K562 (cell line): Measurements from ENCODE around the gene LITAF. TPM values are rescaled to one million over a fixed set of nuclear protein-coding genes. Genes with fewer than 3 reads are reported as not detected.

ENCODE experiments used
- ATAC-seq: fragments of 200-7000 bp; cut with Tn5 transposase; 3 replicates; pipeline ENCODE4 v1.9.1; 2020; ENCODE audit warnings: moderate library complexity
- BruUV-seq: library from RNA; stranded (reverse); fragments of 400-500 nt; replicated peaks from 2 replicates; lab custom pipeline; 2021; lab: Mats Ljungman, UMichigan
- CTCF ChIA-PET: fragments of 300-600 bp; formaldehyde crosslinking; extraction: SDS; loops from one replicate; lab custom pipeline; 2021; ENCODE audit warnings: low intra/inter-chr PET ratio; lab: Yijun Ruan, JAX
- POLR2A ChIA-PET: fragments of 300-600, 350-650 bp; sonication (Branson Sonifier 250); formaldehyde crosslinking; extraction: SDS; loops from one replicate; lab custom pipeline; 2021; ENCODE audit warnings: antibody characterized with exemption, inconsistent platforms; lab: Yijun Ruan, JAX
- DNase-seq, 4 experiments: peaks; one replicate each; pipeline versions ENCODE4 v3.0.0 to v3.0.0-alpha.2; 2011 to 2018; ENCODE audit warnings: low spot score in 3 of 4, mixed read lengths in 3 of 4; ENCODE audit errors: extremely low read depth in 1 of 4
- FAIRE-seq: peaks from 2 replicates; lab custom pipeline; 2011; peaks lifted over from hg19 to GRCh38; lab: Jason Lieb, UNC
- H2AFZ ChIP-seq: 2 replicates; pipeline ENCODE4 v1.6.0; 2011; ENCODE audit warnings: low read depth, low read length, control low read depth, inconsistent platforms
- H3K27ac ChIP-seq: fragments of 200-600 bp; 3 replicates; pipeline ENCODE4 v1.8.0; 2011; ENCODE audit warnings: low read depth, mild to moderate bottlenecking, control low read depth, inconsistent platforms, low read length, moderate library complexity, mixed read lengths; ENCODE audit errors: extremely low read depth
- H3K27me3 ChIP-seq, 2 experiments: fragments of 300-600 bp in 1 of 2; 2 replicates in 1 of 2; 3 replicates in 1 of 2; pipeline versions ENCODE4 v1.6.0 to v1.8.0; 2011; ENCODE audit warnings: inconsistent platforms in 2 of 2, low read length in 2 of 2, mild to moderate bottlenecking in 1 of 2, mixed read lengths in 1 of 2, moderate library complexity in 1 of 2; ENCODE audit not compliant: control insufficient read depth in 2 of 2, insufficient read depth in 2 of 2
- H3K36me3 ChIP-seq: fragments of 300-600 bp; 3 replicates; pipeline ENCODE4 v1.8.0; 2011; ENCODE audit warnings: mild to moderate bottlenecking, low read length, inconsistent platforms; ENCODE audit not compliant: control insufficient read depth, insufficient read depth
- H3K4me1 ChIP-seq, 2 experiments: fragments of 200-600 bp in 1 of 2; replicated peaks in 1 of 2; 2 replicates in 1 of 2; 3 replicates in 1 of 2; pipeline versions ENCODE4 v1.5.1 to v1.8.0; 2011; ENCODE audit warnings: inconsistent platforms in 2 of 2, low read length in 2 of 2, mild to moderate bottlenecking in 1 of 2, mixed read lengths in 1 of 2, moderate library complexity in 1 of 2; ENCODE audit not compliant: control insufficient read depth in 2 of 2, insufficient read depth in 2 of 2
- H3K4me2 ChIP-seq: 2 replicates; pipeline ENCODE4 v1.6.1; 2011; ENCODE audit warnings: low read length, control low read depth, inconsistent platforms, mixed read lengths; ENCODE audit not compliant: insufficient read depth
- H3K4me3 ChIP-seq: fragments of 200-600 bp; sonication (generic), shearing (Covaris generic); 2 replicates; pipeline ENCODE4 v1.5.1; 2016; ENCODE audit warnings: control low read depth, inconsistent platforms
- H3K79me2 ChIP-seq: fragments of 200-600 bp; 3 replicates; pipeline ENCODE4 v1.8.0; 2011; ENCODE audit warnings: low read length, inconsistent platforms; ENCODE audit not compliant: control insufficient read depth, insufficient read depth
- H3K9ac ChIP-seq, 2 experiments: 2 replicates each; pipeline versions ENCODE4 v1.6.0 to v1.6.1; 2011; ENCODE audit warnings: low read depth in 2 of 2, low read length in 2 of 2, control low read depth in 1 of 2, inconsistent platforms in 1 of 2, mild to moderate bottlenecking in 1 of 2, mixed read lengths in 1 of 2; ENCODE audit not compliant: insufficient read depth in 1 of 2
- H3K9me1 ChIP-seq: one replicate; pipeline ENCODE4 v1.6.0; 2011; ENCODE audit warnings: inconsistent platforms, mild to moderate bottlenecking, low read length, moderate library complexity; ENCODE audit not compliant: control insufficient read depth, insufficient read depth
- H3K9me3 ChIP-seq: replicated peaks from 2 replicates; pipeline ENCODE4 v1.5.1; 2011; ENCODE audit warnings: low read depth, low read length, inconsistent platforms; ENCODE audit not compliant: control insufficient read depth, insufficient read depth
- H4K20me1 ChIP-seq: replicated peaks from 2 replicates; pipeline ENCODE4 v1.6.1; 2011; ENCODE audit warnings: low read length, inconsistent platforms, mixed read lengths; ENCODE audit not compliant: control insufficient read depth, insufficient read depth
- ARID1B ChIP-seq: fragments of 450-650 bp; IDR thresholded peaks from 2 replicates; pipeline ENCODE4 v1.6.1; 2016; ENCODE audit warnings: antibody characterized with exemption, mild to moderate bottlenecking, inconsistent platforms
- CAMTA2 ChIP-seq: fragments of 250-450 bp; sonication (Bioruptor Pico); conservative IDR thresholded peaks from 2 replicates; pipeline ENCODE4 v1.5.1; 2022
- ILF3 ChIP-seq: fragments of 450-650 bp; IDR thresholded peaks from 2 replicates; pipeline ENCODE4 v1.6.1; 2018; ENCODE audit warnings: antibody characterized with exemption, mild to moderate bottlenecking, moderate library complexity, borderline replicate concordance
- NBN ChIP-seq: fragments of 450-650 bp; IDR thresholded peaks from 2 replicates; pipeline ENCODE4 v1.6.1; 2016; ENCODE audit warnings: low read depth, mild to moderate bottlenecking
- PREB ChIP-seq: sonication (generic); formaldehyde crosslinking; IDR thresholded peaks from 2 replicates; pipeline ENCODE4 v1.8.1; 2023; ENCODE audit warnings: mild to moderate bottlenecking, missing genetic modification reagents
- SMARCA5 ChIP-seq: fragments of 450-650 bp; IDR thresholded peaks from 2 replicates; pipeline ENCODE4 v1.6.1; 2016
- STAG1 ChIP-seq: sonication (generic); formaldehyde crosslinking; IDR thresholded peaks from 2 replicates; pipeline ENCODE4 v1.5.0; 2020; ENCODE audit warnings: missing genetic modification reagents, borderline replicate concordance
- STAT5B ChIP-seq: fragments of 250-450 bp; sonication (Bioruptor Pico); IDR thresholded peaks from 2 replicates; pipeline ENCODE4 v1.8.0; 2021; ENCODE audit warnings: mild to moderate bottlenecking, inconsistent platforms
- ZNF347 ChIP-seq: fragments of 450-650 bp; formaldehyde crosslinking; IDR thresholded peaks from 2 replicates; pipeline ENCODE4 v1.4.0; 2020; ENCODE audit warnings: low read depth, mild to moderate bottlenecking, moderate library complexity
- WGBS: fragments of 100-300 bp; shearing (Covaris generic); methylation state at CpG from one replicate; pipeline ENCODE4 v1.1.6; 2016; ENCODE audit warnings: low coverage, mixed read lengths; ENCODE audit not compliant: insufficient coverage; ENCODE audit errors: missing lambda C conversion rate; 5-methylcytosine and 5-hydroxymethylcytosine counted together
- in situ Hi-C: fragments of 300-500 bp; cut with MboI; formaldehyde crosslinking; loops from 4 replicates; pipeline ENCODE4 v1.15.0; 2018; ENCODE audit warnings: inconsistent platforms, mixed read lengths
- intact Hi-C: fragments of 100-400 bp; cut with micrococcal nuclease; formaldehyde crosslinking; loops from 2 replicates; pipeline ENCODE4 v1.14.2; 2022
- polyA plus RNA-seq, 8 experiments: library from polyadenylated mRNA; depleted of rRNA in 4 of 8; stranded (reverse) in 5 of 8; unstranded in 3 of 8; fragments of >200 nt; fragmentation: Nextera tagmentation in 2 of 8; fragmentation: Illumina TruSeq in 1 of 8; extraction: Ambion mirVana in 2 of 8; extraction: Trizol in 1 of 8; gene quantifications; 2 replicates each; pipeline versions ENCODE4 v1.2.1 to v1.2.3, GENCODE V29; 2011 to 2014; ENCODE audit warnings: inconsistent platforms in 1 of 8, missing spikeins in 1 of 8
- total RNA-seq, 7 experiments: library from RNA; depleted of rRNA in 6 of 7; stranded (reverse); fragments of >200 nt in 6 of 7; fragmentation: Illumina TruSeq in 2 of 7; extraction: Trizol in 2 of 7; gene quantifications; 2 replicates each; pipeline versions ENCODE4 v1.2.1 to v1.2.3, GENCODE V29; 2011 to 2021; ENCODE audit warnings: low replicate concordance in 1 of 7
- TF ChIP-seq, protein P1 (sequence below): fragments of 250-450 bp; sonication (Bioruptor Pico); IDR thresholded peaks from 2 replicates; pipeline ENCODE4 v1.8.0; 2022; ENCODE audit warnings: moderate library complexity, mild to moderate bottlenecking, inconsistent platforms

LITAF gene
- total and polyA plus RNA-seq, 9 of the 15 experiments (the other 6 are each of a cell fraction or from before 2014, with no cell fraction given) = 4.1 to 17.8 (median 11.9) TPM

DNA sequence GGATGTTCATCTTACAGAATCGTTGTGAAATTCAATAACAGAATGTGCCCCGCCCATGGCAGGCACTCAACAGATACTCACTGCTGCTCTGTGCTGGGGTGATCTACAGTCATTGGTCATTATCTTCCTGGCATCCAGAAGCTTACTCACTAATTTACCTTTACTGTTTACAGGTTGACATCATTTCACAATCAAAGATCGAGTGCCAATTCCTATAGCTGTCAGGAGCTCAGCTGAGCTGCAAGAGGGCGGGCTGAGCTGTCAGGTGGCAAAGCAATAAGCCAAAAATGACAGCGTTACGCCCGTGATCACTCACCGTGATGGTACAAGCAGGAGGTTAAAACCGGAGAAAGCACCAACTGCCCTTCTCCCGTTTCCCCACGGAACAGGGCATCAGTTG, 51.2 kb downstream of the LITAF start:
- no peak for ATAC-seq
- H3K9me3 ChIP-seq = no peaks in the 10 kb centered on the region
- no TSS peak for BruUV-seq
- CTCF ChIA-PET = no interaction called here
- TF ChIP-seq CAMTA2 (no peak), ARID1B (no peak), ILF3 (no peak), ZNF347 (no peak), SMARCA5 (no peak), NBN (no peak), STAT5B (CRISPR knock-in tag) (no peak), PREB (CRISPR knock-in tag) (no peak), STAG1 (CRISPR knock-in tag) (no peak)
- TF ChIP-seq, protein P1, sequence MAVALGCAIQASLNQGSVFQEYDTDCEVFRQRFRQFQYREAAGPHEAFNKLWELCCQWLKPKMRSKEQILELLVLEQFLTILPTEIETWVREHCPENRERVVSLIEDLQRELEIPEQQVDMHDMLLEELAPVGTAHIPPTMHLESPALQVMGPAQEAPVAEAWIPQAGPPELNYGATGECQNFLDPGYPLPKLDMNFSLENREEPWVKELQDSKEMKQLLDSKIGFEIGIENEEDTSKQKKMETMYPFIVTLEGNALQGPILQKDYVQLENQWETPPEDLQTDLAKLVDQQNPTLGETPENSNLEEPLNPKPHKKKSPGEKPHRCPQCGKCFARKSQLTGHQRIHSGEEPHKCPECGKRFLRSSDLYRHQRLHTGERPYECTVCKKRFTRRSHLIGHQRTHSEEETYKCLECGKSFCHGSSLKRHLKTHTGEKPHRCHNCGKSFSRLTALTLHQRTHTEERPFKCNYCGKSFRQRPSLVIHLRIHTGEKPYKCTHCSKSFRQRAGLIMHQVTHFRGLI (CRISPR knock-in tag) = no peak
- H3K79me2 ChIP-seq = no peaks in the 10 kb centered on the region
- H3K9ac ChIP-seq = no peak overlapping the region
- POLR2A ChIA-PET = interaction anchor here (0.6 to 0.7 kb wide), 2 partner anchors 75 to 156 kb away, joined by 3 to 4 read pairs; no protein-coding TSS in a partner anchor
- no peak overlapping the region for H3K4me3 ChIP-seq
- no peaks in the 10 kb centered on the region for H3K9me1 ChIP-seq
- intact Hi-C loops = loop anchor here (10.0 kb wide), 1 partner anchor 279 kb away; no protein-coding TSS in a partner anchor
- H3K27me3 ChIP-seq = peaks cover 14 to 49% of the 10 kb centered on the region in 2 experiments; a peak in 4 of 5 replicates
- no peak overlapping the region for H3K27ac ChIP-seq
- no peak for DNase-seq
- peaks cover 6% of the 10 kb centered on the region for H4K20me1 ChIP-seq
- no peak overlapping the region for H3K4me2 ChIP-seq
- 3% methylated on average over 11 of the region's 11 CpGs for WGBS
- no peaks in the 10 kb centered on the region for H3K36me3 ChIP-seq
- no peak for FAIRE-seq
- H3K4me1 ChIP-seq = no peaks in the 10 kb centered on the region; a peak in 1 of 5 replicates
- H2AFZ ChIP-seq = no peak overlapping the region
- in situ Hi-C loops = loop anchor here (10.0 to 25.0 kb wide), 2 partner anchors 269 to 573 kb away; no protein-coding TSS in a partner anchor
